ENCODE results near the gene TMEM150A. TPM values are rescaled to one million over a fixed set of nuclear protein-coding genes. Genes with fewer than 3 reads are reported as not detected.

The TMEM150A gene
- total and polyA plus RNA-seq, 2 of the 13 experiments (the other 11 are each of a cell fraction or from before 2014, with no cell fraction given) = 30.1 to 70.4 TPM

GRCh38 chr2:85593023-85593422 lies 9.5 kb downstream of the TMEM150A start (continued):
- no peak for TF ChIP-seq ZNF142 (CRISPR knock-in tag; IDR thresholded peaks at IDR 0.05)
- no peak for TF ChIP-seq TOPORS (CRISPR knock-in tag; IDR thresholded peaks at IDR 0.05)
- no peak for TF ChIP-seq ZNF280B (CRISPR knock-in tag; IDR thresholded peaks at IDR 0.05; ENCODE audit: borderline replicate concordance)
- TF ChIP-seq MED1 (CRISPR knock-in tag; IDR thresholded peaks at IDR 0.05) = peak; percentile 49
- TF ChIP-seq GMEB2 (CRISPR knock-in tag; IDR thresholded peaks at IDR 0.05; ENCODE audit: low read depth) = no peak
- no peak for TF ChIP-seq XRCC5 (optimal IDR thresholded peaks at IDR 0.05; ENCODE audit: low read length)
- no peak for TF ChIP-seq HDAC1 (CRISPR knock-in tag; IDR thresholded peaks at IDR 0.05)
- TF ChIP-seq NFYC (CRISPR knock-in tag; IDR thresholded peaks at IDR 0.05) = no peak
- TF ChIP-seq ZNF331 (CRISPR knock-in tag; IDR thresholded peaks at IDR 0.05) = 0 out of 2 replicates have a peak, but pooled peaks have one; percentile 33
- no peak for TF ChIP-seq ZNF260 (CRISPR knock-in tag; IDR thresholded peaks at IDR 0.05; ENCODE audit: borderline replicate concordance, low read depth)
- TF ChIP-seq ZBTB26 (CRISPR knock-in tag; IDR thresholded peaks at IDR 0.05; ENCODE audit: borderline replicate concordance) = peak; percentile 76; the same call in 1 of the 2 replicates
- no peak for TF ChIP-seq AHDC1 (CRISPR knock-in tag; IDR thresholded peaks at IDR 0.05; ENCODE audit: borderline replicate concordance)
